Measurements from ENCODE around the gene RPA1. TPM values are rescaled to one million over a fixed set of nuclear protein-coding genes. Genes with fewer than 3 reads are reported as not detected.

RPA1 gene
- total RNA-seq, 1 experiment from 2014 or later: 158 TPM

- Mint-ChIP-seq H3K4me1 (peaks cover 3% of the 10 kb centered on the region), H3K27me3 (ENCODE audit: low read depth) (peaks cover 66% of the 10 kb centered on the region), H3K9me3 (no peaks in the 10 kb centered on the region), H3K4me3 (no peak overlapping the region), H3K27ac (no peak overlapping the region), H3K36me3 (no peaks in the 10 kb centered on the region)
- ChIA-PET POLR2A (interaction anchor here (0.6 kb wide), 1 partner anchor 52 kb away, joined by 4 read pairs; no protein-coding TSS in a partner anchor), CTCF (interaction anchor here (1.1 to 1.5 kb wide), 2 partner anchors 109 to 111 kb away, joined by 4 to 6 read pairs; partner anchors contain the start of gene RTN4RL1)
- ATAC-seq (peak; percentile 39; the same call in 1 of the 2 replicates), DNase-seq (ENCODE audit: low spot score) (no peak)
- TF ChIP-seq ZMAT4 (CRISPR knock-in tag; IDR thresholded peaks at IDR 0.05): no peak
- no peak for TF ChIP-seq MLX (CRISPR knock-in tag; IDR thresholded peaks at IDR 0.05)
- TF ChIP-seq ZNF423 (CRISPR knock-in tag; IDR thresholded peaks at IDR 0.05): peak; percentile 18; the same call in 1 of the 2 replicates
- TF ChIP-seq ZNF138 (CRISPR knock-in tag; conservative IDR thresholded peaks at IDR 0.05): no peak
These were observed 84.9 kb downstream of the RPA1 start for GRCh38 chr17:1914661-1915083.

GRCh38 chr17:1915889-1916288 lies 86.1 kb downstream of the RPA1 start:
- Mint-ChIP-seq H3K9me3 (no peaks in the 10 kb centered on the region), H3K27me3 (ENCODE audit: low read depth) (peaks cover 54% of the 10 kb centered on the region), H3K4me3 (no peak overlapping the region), H3K27ac (no peak overlapping the region), H3K4me1 (peaks cover 3% of the 10 kb centered on the region), H3K36me3 (no peaks in the 10 kb centered on the region)
- CTCF ChIA-PET: interaction anchor here (1.7 kb wide), 1 partner anchor 142 kb away, joined by 5 read pairs; no protein-coding TSS in a partner anchor
- POLR2A ChIA-PET: interaction anchor here (0.6 kb wide), 1 partner anchor 110 kb away, joined by 3 read pairs; no protein-coding TSS in a partner anchor
- no peak for TF ChIP-seq ATF2 (CRISPR knock-in tag; IDR thresholded peaks at IDR 0.05; ENCODE audit: borderline replicate concordance, low read depth)
- no peak for ATAC-seq
- no peak for DNase-seq (ENCODE audit: low spot score)

- ATAC-seq (no peak), DNase-seq (ENCODE audit: low spot score) (no peak)
- ChIA-PET POLR2A (no interaction called here), CTCF (interaction anchor here (1.7 kb wide), 1 partner anchor 142 kb away, joined by 5 read pairs; no protein-coding TSS in a partner anchor)
- Mint-ChIP-seq H3K36me3 (no peaks in the 10 kb centered on the region), H3K9me3 (no peaks in the 10 kb centered on the region), H3K4me3 (no peak overlapping the region), H3K27me3 (ENCODE audit: low read depth) (peaks cover 50% of the 10 kb centered on the region), H3K27ac (no peak overlapping the region), H3K4me1 (peaks cover 3% of the 10 kb centered on the region)
- no peak for TF ChIP-seq IRF2 (CRISPR knock-in tag; IDR thresholded peaks at IDR 0.05; ENCODE audit: borderline replicate concordance, low read depth)
- TF ChIP-seq TP53 (CRISPR knock-in tag; IDR thresholded peaks at IDR 0.05): no peak
- no peak for TF ChIP-seq AFF4 (CRISPR knock-in tag; IDR thresholded peaks at IDR 0.05; ENCODE audit: borderline replicate concordance)
- TF ChIP-seq ZNF219 (CRISPR knock-in tag; IDR thresholded peaks at IDR 0.05; ENCODE audit: borderline replicate concordance): no peak
- no peak for TF ChIP-seq ZNF416 (CRISPR knock-in tag; IDR thresholded peaks at IDR 0.05)
- TF ChIP-seq KAT7 (CRISPR knock-in tag; IDR thresholded peaks at IDR 0.05; ENCODE audit: borderline replicate concordance): no peak
- no peak for TF ChIP-seq ATF3 (CRISPR knock-in tag; conservative IDR thresholded peaks at IDR 0.05)
These were observed 86.5 kb downstream of the RPA1 start for GRCh38 chr17:1916316-1916715.

Measured in WTC11 (cell line).